CD1c-positive myeloid dendritic cell (primary cell): Measurements from ENCODE around the gene ENOX1.
A peak's percentile ranks its signal among the peaks of the same experiment; 100 is the strongest.

Experiments used
- DNase-seq: peaks from one replicate; pipeline ENCODE4 v3.0.0-alpha.2; 2016; ENCODE audit errors: extremely low spot score

ENOX1 gene

GRCh38 chr13:43315522-43315921 lies 471.2 kb downstream of the ENOX1 start:
- no peak for DNase-seq

GRCh38 chr13:43309311-43309710 lies 477.5 kb downstream of the ENOX1 start:
- DNase-seq, result no peak

- DNase-seq, result peak; percentile 86
Measured at GRCh38 chr13:43307921-43308433, 478.8 kb downstream of the ENOX1 start.

- no peak for DNase-seq
Measured at GRCh38 chr13:43307221-43307920, 479.4 kb downstream of the ENOX1 start.

GRCh38 chr13:43306372-43306771 lies 480.4 kb downstream of the ENOX1 start:
- no peak for DNase-seq

GRCh38 chr13:43305416-43305815 lies 481.4 kb downstream of the ENOX1 start:
- peak; percentile 22 for DNase-seq

- DNase-seq, result no peak
Measured at GRCh38 chr13:43304945-43305344, 481.8 kb downstream of the ENOX1 start.

- DNase-seq, result no peak
Measured at GRCh38 chr13:43304449-43304848, 482.3 kb downstream of the ENOX1 start.

GRCh38 chr13:43303033-43303729 lies 483.6 kb downstream of the ENOX1 start:
- peak; percentile 21 for DNase-seq

- no peak for DNase-seq
Measured at GRCh38 chr13:43301346-43301969, 485.3 kb downstream of the ENOX1 start.

GRCh38 chr13:43300865-43301264 lies 485.9 kb downstream of the ENOX1 start:
- DNase-seq, result no peak

- no peak for DNase-seq
Measured at GRCh38 chr13:43299374-43299773, 487.4 kb downstream of the ENOX1 start.

GRCh38 chr13:43298816-43299215 lies 488.0 kb downstream of the ENOX1 start:
- no peak for DNase-seq

GRCh38 chr13:43297967-43298678 lies 488.6 kb downstream of the ENOX1 start:
- no peak for DNase-seq

GRCh38 chr13:43295825-43296564 lies 490.8 kb downstream of the ENOX1 start:
- DNase-seq, result no peak

GRCh38 chr13:43295321-43295720 lies 491.5 kb downstream of the ENOX1 start:
- DNase-seq, result no peak

GRCh38 chr13:43294412-43294811 lies 492.4 kb downstream of the ENOX1 start:
- no peak for DNase-seq

- DNase-seq, result no peak
Measured at GRCh38 chr13:43293986-43294385, 492.8 kb downstream of the ENOX1 start.

GRCh38 chr13:43293561-43293960 lies 493.2 kb downstream of the ENOX1 start:
- no peak for DNase-seq

GRCh38 chr13:43293008-43293407 lies 493.8 kb downstream of the ENOX1 start:
- DNase-seq, result no peak

- no peak for DNase-seq
Measured at GRCh38 chr13:43291287-43292060, 495.3 kb downstream of the ENOX1 start.
